Urothelium cell line (cell line): ENCODE data around the gene NCOA1.
A peak's percentile ranks its signal among the peaks of the same experiment; 100 is the strongest.
"Not testable (repeated sequence)": the region's sequence is repeated elsewhere in the genome, so short reads cannot be mapped to it uniquely, and the experiment has no call there.

Experiments used
- DNase-seq: peaks from one replicate; pipeline ENCODE4 v3.0.0; 2011; ENCODE audit warnings: low spot score, mixed read lengths
- FAIRE-seq: peaks from 2 replicates; lab custom pipeline; 2011; peaks lifted over from hg19 to GRCh38; lab: Jason Lieb, UNC

NCOA1 gene

GRCh38 chr2:24675338-24675737 is 184.3 kb downstream of the NCOA1 start:
- no peak for DNase-seq
- no peak for FAIRE-seq

- DNase-seq (no peak), FAIRE-seq (no peak)
Observed at GRCh38 chr2:24676493-24676892, 185.4 kb downstream of the NCOA1 start.

- not testable (repeated sequence) for DNase-seq, FAIRE-seq
Observed at GRCh38 chr2:24678066-24678465, 187.0 kb downstream of the NCOA1 start.

GRCh38 chr2:24680196-24680595 is 189.1 kb downstream of the NCOA1 start:
- FAIRE-seq = peak; percentile 32
- no peak for DNase-seq

- no peak for DNase-seq
- FAIRE-seq = no peak
Observed at GRCh38 chr2:24682304-24682703, 191.2 kb downstream of the NCOA1 start.

- no peak for FAIRE-seq
- DNase-seq = no peak
Observed at GRCh38 chr2:24683408-24683807, 192.4 kb downstream of the NCOA1 start.

- no peak for DNase-seq
- FAIRE-seq = no peak
Observed at GRCh38 chr2:24690524-24690923, 199.5 kb downstream of the NCOA1 start.

GRCh38 chr2:24691806-24692205 is 200.8 kb downstream of the NCOA1 start:
- FAIRE-seq = no peak

GRCh38 chr2:24697792-24698191 is 206.7 kb downstream of the NCOA1 start:
- FAIRE-seq (no peak), DNase-seq (no peak)

More at GRCh38 chr2:24691806-24692205, 200.8 kb downstream of the NCOA1 start:
- DNase-seq = no peak

GRCh38 chr2:24702800-24703199 is 211.7 kb downstream of the NCOA1 start:
- FAIRE-seq = no peak

GRCh38 chr2:24704692-24705091 is 213.6 kb downstream of the NCOA1 start:
- no peak for DNase-seq
- FAIRE-seq = no peak

More at GRCh38 chr2:24702800-24703199, 211.7 kb downstream of the NCOA1 start:
- peak; percentile 55 for DNase-seq

- DNase-seq (no peak), FAIRE-seq (no peak)
Observed at GRCh38 chr2:24707143-24707542, 216.1 kb downstream of the NCOA1 start.

GRCh38 chr2:24708537-24709152 is 217.6 kb downstream of the NCOA1 start:
- DNase-seq = no peak
- FAIRE-seq = no peak

GRCh38 chr2:24710806-24711205 is 219.8 kb downstream of the NCOA1 start:
- DNase-seq = no peak
- FAIRE-seq = no peak

- FAIRE-seq = no peak
Observed at GRCh38 chr2:24711865-24712264, 220.8 kb downstream of the NCOA1 start.

GRCh38 chr2:24712296-24712695 is 221.2 kb downstream of the NCOA1 start:
- FAIRE-seq (no peak), DNase-seq (no peak)

More at GRCh38 chr2:24711865-24712264, 220.8 kb downstream of the NCOA1 start:
- no peak for DNase-seq

- DNase-seq = no peak
- FAIRE-seq = no peak
Observed at GRCh38 chr2:24717263-24717951, 226.4 kb downstream of the NCOA1 start.

- FAIRE-seq = no peak
- no peak for DNase-seq
Observed at GRCh38 chr2:24720310-24720709, 229.3 kb downstream of the NCOA1 start.

- FAIRE-seq (no peak), DNase-seq (peak; percentile 38)
Observed at GRCh38 chr2:24721470-24721869, 230.4 kb downstream of the NCOA1 start.

- FAIRE-seq (peak; percentile 32), DNase-seq (no peak)
Observed at GRCh38 chr2:24722141-24722790, 231.2 kb downstream of the NCOA1 start.

GRCh38 chr2:24723191-24723590 is 232.1 kb downstream of the NCOA1 start:
- no peak for DNase-seq
- FAIRE-seq = no peak

GRCh38 chr2:24723665-24724064 is 232.6 kb downstream of the NCOA1 start:
- DNase-seq = no peak
- no peak for FAIRE-seq
